HG03442 (cell line): ENCODE results near the gene MACC1.

ENCODE experiments used
- ATAC-seq: cut with Tn5 transposase; IDR thresholded peaks from one replicate; pipeline ENCODE4 v1.9.1; 2021; ENCODE audit warnings: mild to moderate bottlenecking, moderate library complexity; ENCODE audit not compliant: unreplicated experiment

The MACC1 gene

GRCh38 chr7:20217193-20217948 is at the start of gene MACC1:
Gene MACC1 (minus strand): TSS chr7:20217384. CDS start chr7:20161862, 55,522 bp downstream.
- peak; percentile 41 for ATAC-seq

- ATAC-seq: no peak
Observed at GRCh38 chr7:20264623-20265022, 47.4 kb upstream of the MACC1 start.

GRCh38 chr7:20260223-20260622 is 43.0 kb upstream of the MACC1 start:
- ATAC-seq: no peak

- no peak for ATAC-seq
Observed at GRCh38 chr7:20257212-20257611, 40.0 kb upstream of the MACC1 start.

- ATAC-seq: no peak
Observed at GRCh38 chr7:20249920-20250319, 32.7 kb upstream of the MACC1 start.

- ATAC-seq: no peak
Observed at GRCh38 chr7:20249376-20249775, 32.2 kb upstream of the MACC1 start.

GRCh38 chr7:20246236-20246635 is 29.1 kb upstream of the MACC1 start:
- ATAC-seq: no peak

GRCh38 chr7:20244334-20245120 is 27.3 kb upstream of the MACC1 start:
- no peak for ATAC-seq

GRCh38 chr7:20241911-20242261 is 24.7 kb upstream of the MACC1 start:
- peak; percentile 43 for ATAC-seq

GRCh38 chr7:20241194-20241910 is 24.2 kb upstream of the MACC1 start:
- no peak for ATAC-seq

- peak; percentile 44 for ATAC-seq
Observed at GRCh38 chr7:20240080-20240926, 23.1 kb upstream of the MACC1 start.

- ATAC-seq: peak; percentile 88
Observed at GRCh38 chr7:20238754-20239324, 21.7 kb upstream of the MACC1 start.

- ATAC-seq: no peak
Observed at GRCh38 chr7:20238194-20238753, 21.1 kb upstream of the MACC1 start.

- ATAC-seq: no peak
Observed at GRCh38 chr7:20237464-20238193, 20.4 kb upstream of the MACC1 start.

GRCh38 chr7:20236790-20237189 is 19.6 kb upstream of the MACC1 start:
- no peak for ATAC-seq

- ATAC-seq: no peak
Observed at GRCh38 chr7:20236043-20236442, 18.9 kb upstream of the MACC1 start.

GRCh38 chr7:20235288-20235687 is 18.1 kb upstream of the MACC1 start:
- no peak for ATAC-seq

GRCh38 chr7:20233362-20233761 is 16.2 kb upstream of the MACC1 start:
- peak; percentile 46 for ATAC-seq

- ATAC-seq: no peak
Observed at GRCh38 chr7:20232848-20233247, 15.7 kb upstream of the MACC1 start.
